GM10266 (cell line): ENCODE data around the gene APRT.

Experiments used
- DNase-seq: peaks from one replicate; pipeline ENCODE4 v3.0.0; 2012; ENCODE audit errors: extremely low spot score
- TF ChIP-seq, protein P1 (sequence below): IDR thresholded peaks from 2 replicates; pipeline ENCODE4 v1.5.1; 2012; ENCODE audit warnings: mild to moderate bottlenecking, low read depth; ENCODE audit not compliant: control insufficient read depth, insufficient read depth; ENCODE audit errors: missing control alignments

APRT gene

DNA sequence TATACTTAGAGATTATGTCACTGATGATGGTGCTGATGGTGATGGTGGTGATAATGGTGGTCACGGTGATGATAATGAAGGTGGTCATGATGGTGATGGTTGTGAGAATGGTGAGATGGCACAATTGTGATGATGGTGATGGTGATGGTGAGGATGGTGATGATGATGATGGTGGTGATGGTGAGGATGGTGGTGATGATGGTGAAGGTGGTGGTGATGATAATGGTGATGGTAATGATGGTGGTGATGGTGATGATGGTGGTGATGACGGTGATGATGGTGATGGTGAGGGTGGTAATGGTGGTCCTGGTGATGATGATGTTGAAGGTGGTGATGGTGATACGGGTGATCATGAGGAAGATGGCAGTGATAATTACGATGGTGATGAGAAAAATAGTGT is 13.7 kb downstream of the APRT start:
- TF ChIP-seq, protein P1, sequence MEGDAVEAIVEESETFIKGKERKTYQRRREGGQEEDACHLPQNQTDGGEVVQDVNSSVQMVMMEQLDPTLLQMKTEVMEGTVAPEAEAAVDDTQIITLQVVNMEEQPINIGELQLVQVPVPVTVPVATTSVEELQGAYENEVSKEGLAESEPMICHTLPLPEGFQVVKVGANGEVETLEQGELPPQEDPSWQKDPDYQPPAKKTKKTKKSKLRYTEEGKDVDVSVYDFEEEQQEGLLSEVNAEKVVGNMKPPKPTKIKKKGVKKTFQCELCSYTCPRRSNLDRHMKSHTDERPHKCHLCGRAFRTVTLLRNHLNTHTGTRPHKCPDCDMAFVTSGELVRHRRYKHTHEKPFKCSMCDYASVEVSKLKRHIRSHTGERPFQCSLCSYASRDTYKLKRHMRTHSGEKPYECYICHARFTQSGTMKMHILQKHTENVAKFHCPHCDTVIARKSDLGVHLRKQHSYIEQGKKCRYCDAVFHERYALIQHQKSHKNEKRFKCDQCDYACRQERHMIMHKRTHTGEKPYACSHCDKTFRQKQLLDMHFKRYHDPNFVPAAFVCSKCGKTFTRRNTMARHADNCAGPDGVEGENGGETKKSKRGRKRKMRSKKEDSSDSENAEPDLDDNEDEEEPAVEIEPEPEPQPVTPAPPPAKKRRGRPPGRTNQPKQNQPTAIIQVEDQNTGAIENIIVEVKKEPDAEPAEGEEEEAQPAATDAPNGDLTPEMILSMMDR = no peak
- no peak for DNase-seq

DNA sequence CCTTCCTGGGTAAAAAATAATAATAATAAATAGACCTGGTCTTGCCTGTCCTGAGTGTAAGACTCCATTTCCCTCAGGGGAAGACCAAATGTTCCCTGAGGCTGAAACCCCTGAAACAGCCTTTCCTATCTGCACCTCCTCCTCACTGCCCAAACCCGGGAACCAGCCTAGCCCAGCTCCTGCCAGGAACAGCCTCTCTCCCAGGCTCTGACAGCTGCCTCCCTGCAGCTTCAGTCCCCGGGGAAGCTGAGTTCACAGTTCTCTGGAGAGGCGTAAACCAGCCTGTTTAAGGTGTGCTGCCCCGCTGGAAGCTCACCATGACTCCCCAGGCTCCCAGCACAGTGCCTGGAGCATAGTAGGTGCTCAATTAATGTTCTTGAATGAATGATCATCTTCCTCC is 15.4 kb downstream of the APRT start:
- no peak for DNase-seq
- TF ChIP-seq, protein P1 = no peak

DNA sequence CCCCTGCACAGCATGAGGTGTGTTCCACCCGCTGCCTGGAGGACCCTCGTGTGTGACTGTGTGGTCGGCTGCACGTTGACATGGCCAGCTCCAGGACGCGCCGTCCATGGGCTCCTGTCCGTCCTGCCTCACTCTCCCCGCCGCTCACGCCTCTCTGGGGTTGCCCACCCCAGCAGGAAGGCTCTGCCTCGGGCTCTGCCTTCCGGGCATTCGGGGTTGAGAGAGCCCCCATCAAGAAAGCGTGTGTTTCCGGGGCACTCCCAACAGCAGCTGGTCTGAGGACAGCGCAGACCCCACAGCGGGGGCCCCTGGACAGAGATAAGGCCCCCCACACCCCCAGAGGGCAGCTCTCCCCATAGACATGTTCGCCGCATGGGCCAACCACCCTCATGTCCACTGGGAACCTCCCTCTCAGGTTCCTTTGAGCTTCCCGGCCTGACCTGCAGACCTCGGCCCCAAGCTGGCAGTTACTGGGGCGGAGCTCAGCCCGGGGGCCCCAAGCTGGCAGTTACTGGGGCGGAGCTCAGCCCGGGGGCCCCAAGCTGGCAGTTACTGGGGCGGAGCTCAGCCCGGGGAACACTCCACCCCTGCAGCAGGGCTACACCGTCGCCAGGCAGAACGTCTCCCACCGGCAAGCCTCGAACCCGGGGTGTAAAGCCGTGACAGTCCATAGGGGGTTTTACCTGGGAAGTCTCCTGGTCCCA is 18.3 kb downstream of the APRT start:
- TF ChIP-seq, protein P1 = no peak
- no peak for DNase-seq

DNA sequence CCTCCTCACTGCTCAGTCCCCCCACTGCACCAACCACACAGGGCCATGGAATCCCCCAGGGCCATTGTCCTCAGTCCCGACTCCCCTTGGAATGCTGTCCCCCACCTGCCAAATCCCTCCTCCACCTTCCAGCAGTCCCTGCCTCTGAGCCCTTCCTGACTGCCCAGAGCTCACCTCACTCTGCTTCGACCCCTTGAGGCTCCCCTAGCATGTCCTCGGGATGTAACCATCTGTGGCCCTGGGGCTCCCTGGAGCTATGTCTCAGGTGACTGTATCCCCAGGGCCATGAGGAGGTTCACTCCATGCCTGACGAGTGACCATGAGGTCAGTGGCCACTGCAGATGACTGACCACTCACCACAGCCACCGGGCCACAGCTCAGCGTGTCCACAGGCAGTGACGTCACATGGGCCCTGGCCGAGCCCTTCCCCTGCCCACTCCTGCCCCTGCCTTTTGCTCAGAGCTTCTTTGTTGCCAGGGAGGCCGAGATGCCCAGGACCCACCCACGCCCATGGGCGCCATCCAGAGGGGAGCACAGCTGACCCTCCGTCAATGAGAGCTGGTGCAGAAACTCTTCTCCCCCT is 19.0 kb downstream of the APRT start:
- no peak for DNase-seq
- TF ChIP-seq, protein P1 = no peak

DNA sequence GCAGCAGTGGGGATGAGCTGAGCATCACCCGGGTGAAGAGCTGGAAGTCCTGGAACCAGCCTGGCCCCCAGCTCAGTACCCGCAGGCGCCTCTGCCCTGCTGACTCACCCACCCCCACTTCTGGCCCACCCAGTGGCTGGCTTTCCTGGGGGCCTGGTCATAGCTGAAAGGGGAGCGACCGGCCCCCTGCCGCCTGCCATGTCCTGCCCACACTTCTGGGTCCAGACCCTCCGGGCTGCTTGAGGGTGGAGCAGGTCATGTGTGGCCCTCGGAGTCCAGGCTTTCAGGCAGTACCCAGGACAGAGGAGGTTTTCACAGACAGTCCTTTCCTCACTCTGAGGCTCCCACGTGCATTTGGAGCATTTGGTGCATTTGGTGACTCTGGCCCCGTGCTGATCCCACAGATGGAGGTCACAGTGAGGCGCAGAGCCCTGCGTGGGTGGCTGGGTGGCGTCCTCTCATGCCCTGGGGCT is 19.6 kb downstream of the APRT start:
- no peak for DNase-seq
- TF ChIP-seq, protein P1 = no peak

DNA sequence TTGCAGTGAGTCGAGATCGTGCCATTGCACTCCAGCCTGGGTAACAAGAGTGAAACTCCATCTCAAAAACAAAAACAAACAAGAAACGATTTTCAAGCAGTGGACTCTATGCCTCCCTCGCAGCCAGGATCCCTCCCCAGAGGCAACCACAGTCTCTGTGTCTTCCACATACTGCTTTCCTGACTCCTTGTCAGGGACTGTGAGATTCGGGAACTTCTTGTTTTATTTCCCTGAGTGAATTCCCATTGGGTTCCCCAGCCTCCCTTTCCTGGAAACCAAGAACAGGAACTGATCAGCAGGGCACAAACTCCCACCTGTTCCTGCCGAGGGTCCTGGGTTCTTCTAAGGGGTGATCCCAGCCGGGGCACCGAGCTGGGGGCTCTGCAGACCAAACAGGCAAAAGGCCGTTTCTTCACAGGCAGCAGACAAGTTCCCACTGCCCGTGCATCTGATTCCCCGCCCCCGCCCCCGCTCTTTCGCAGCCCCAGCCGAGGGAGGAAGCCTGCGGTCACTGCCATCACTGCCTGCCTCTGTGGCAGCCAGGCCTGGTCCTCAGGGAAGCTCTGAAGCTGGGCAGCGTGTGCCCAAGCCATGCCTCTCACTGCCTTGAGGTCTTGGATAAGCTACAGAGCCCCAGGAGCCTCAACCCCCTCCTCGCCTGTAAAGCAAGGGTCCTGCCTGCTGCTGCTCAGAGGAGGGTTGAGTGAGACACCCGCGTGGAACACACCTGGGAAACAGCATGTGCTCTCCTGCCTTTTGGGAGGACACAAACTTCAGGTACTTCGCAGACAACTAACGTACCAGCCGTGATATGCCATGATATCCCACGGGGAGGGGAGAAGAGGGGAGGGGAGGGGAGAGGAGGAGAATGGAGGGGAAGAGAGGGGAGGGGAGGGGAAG is 21.2 kb downstream of the APRT start:
- TF ChIP-seq, protein P1 = no peak
- no peak for DNase-seq
